Measurements from ENCODE around the gene MSN.
A peak's percentile ranks its signal among the peaks of the same experiment; 100 is the strongest.

Gene MSN

GRCh38 chrX:65696613-65697012 is 29.2 kb downstream of the MSN start:
- H3K4me3 ChIP-seq (replicated peaks; ENCODE audit: low read depth, low read length) = no peak overlapping the region
- TF ChIP-seq CTCF (IDR thresholded peaks at IDR 0.05; ENCODE audit: low read depth, low read length, missing control alignments) = no peak
- DNase-seq (ENCODE audit: extremely low read depth, low read depth) = no peak

- no peak overlapping the region for H3K4me3 ChIP-seq (replicated peaks; ENCODE audit: low read depth, low read length)
- no peak for DNase-seq (ENCODE audit: extremely low read depth, low read depth)
- TF ChIP-seq CTCF (IDR thresholded peaks at IDR 0.05; ENCODE audit: low read depth, low read length, missing control alignments) = no peak
Measured at GRCh38 chrX:65697211-65697641, 29.8 kb downstream of the MSN start.

- TF ChIP-seq CTCF (IDR thresholded peaks at IDR 0.05; ENCODE audit: low read depth, low read length, missing control alignments) = no peak
- no peak overlapping the region for H3K4me3 ChIP-seq (replicated peaks; ENCODE audit: low read depth, low read length)
- DNase-seq (ENCODE audit: extremely low read depth, low read depth) = no peak
Measured at GRCh38 chrX:65697915-65698796, 30.7 kb downstream of the MSN start.

GRCh38 chrX:65702956-65703355 is 35.5 kb downstream of the MSN start:
- TF ChIP-seq CTCF (IDR thresholded peaks at IDR 0.05; ENCODE audit: low read depth, low read length, missing control alignments) = no peak
- H3K4me3 ChIP-seq (replicated peaks; ENCODE audit: low read depth, low read length) = no peak overlapping the region

GRCh38 chrX:65705439-65705838 is 38.0 kb downstream of the MSN start:
- no peak for DNase-seq (ENCODE audit: extremely low read depth, low read depth)
- no peak overlapping the region for H3K4me3 ChIP-seq (replicated peaks; ENCODE audit: low read depth, low read length)
- TF ChIP-seq CTCF (IDR thresholded peaks at IDR 0.05; ENCODE audit: low read depth, low read length, missing control alignments) = no peak

More at GRCh38 chrX:65702956-65703355, 35.5 kb downstream of the MSN start:
- no peak for DNase-seq (ENCODE audit: extremely low read depth, low read depth)

- no peak for TF ChIP-seq CTCF (IDR thresholded peaks at IDR 0.05; ENCODE audit: low read depth, low read length, missing control alignments)
- H3K4me3 ChIP-seq (replicated peaks; ENCODE audit: low read depth, low read length) = no peak overlapping the region
- DNase-seq (ENCODE audit: extremely low read depth, low read depth) = peak; percentile 82
Measured at GRCh38 chrX:65706041-65706828, 38.8 kb downstream of the MSN start.

All from HFF-Myc (cell line).